ENCODE measurements around the gene PLA2G2D. TPM values are rescaled to one million over a fixed set of nuclear protein-coding genes. Genes with fewer than 3 reads are reported as not detected.

The PLA2G2D gene
- total RNA-seq, 1 donor from 2014 or later: not detected

GRCh38 chr1:20150326-20150705 lies 31.0 kb upstream of the PLA2G2D start:
- no peak for TF ChIP-seq CTCF (IDR thresholded peaks at IDR 0.05)
- TF ChIP-seq EZH2 (IDR thresholded peaks at IDR 0.05): no peak
- no peak for TF ChIP-seq EZH2phosphoT487 (IDR thresholded peaks at IDR 0.05)
- Histone ChIP-seq H4K20me1 (ENCODE audit: low read depth) (no peaks in the 10 kb centered on the region), H3K27me3 (no peaks in the 10 kb centered on the region), H3F3A (ENCODE audit: low read depth) (no peaks in the 10 kb centered on the region), H3K36me3 (no peaks in the 10 kb centered on the region), H3K9me3 (ENCODE audit: low read depth) (no peaks in the 10 kb centered on the region), H2AFZ (replicated peaks) (no peak overlapping the region), H3K27ac (no peak overlapping the region), H3K4me2 (no peak overlapping the region), H3K9ac (no peak overlapping the region), H3K79me2 (ENCODE audit: low read depth) (no peaks in the 10 kb centered on the region), H3K4me1 (peaks cover 7% of the 10 kb centered on the region), H3K4me3 (no peak overlapping the region)
- Mint-ChIP-seq H3K27me3 (ENCODE audit: insufficient read depth, low read depth) (peaks cover 5% of the 10 kb centered on the region), H3K9me3 (no peaks in the 10 kb centered on the region), H3K4me3 (no peak overlapping the region), H3K27ac (no peak overlapping the region), H3K36me3 (no peaks in the 10 kb centered on the region), H3K4me1 (peaks cover 9% of the 10 kb centered on the region)
- no peak for DNase-seq (ENCODE audit: low spot score)

- no peak for DNase-seq (ENCODE audit: low spot score)
- Histone ChIP-seq H3K4me1 (peaks cover 7% of the 10 kb centered on the region), H3K36me3 (no peaks in the 10 kb centered on the region), H3K79me2 (ENCODE audit: low read depth) (no peaks in the 10 kb centered on the region), H3K4me3 (no peak overlapping the region), H3F3A (ENCODE audit: low read depth) (no peaks in the 10 kb centered on the region), H3K9ac (no peak overlapping the region), H3K9me3 (ENCODE audit: low read depth) (no peaks in the 10 kb centered on the region), H4K20me1 (ENCODE audit: low read depth) (no peaks in the 10 kb centered on the region), H3K27ac (no peak overlapping the region), H3K4me2 (no peak overlapping the region), H3K27me3 (no peaks in the 10 kb centered on the region), H2AFZ (replicated peaks) (no peak overlapping the region)
- H3K36me3 Mint-ChIP-seq: no peaks in the 10 kb centered on the region
- TF ChIP-seq EZH2phosphoT487 (IDR thresholded peaks at IDR 0.05) (no peak), EZH2 (IDR thresholded peaks at IDR 0.05) (no peak), CTCF (IDR thresholded peaks at IDR 0.05) (no peak)
- no peak overlapping the region for H3K27ac Mint-ChIP-seq
- H3K9me3 Mint-ChIP-seq: no peaks in the 10 kb centered on the region
- no peak overlapping the region for H3K4me3 Mint-ChIP-seq
- H3K4me1 Mint-ChIP-seq: peaks cover 9% of the 10 kb centered on the region
- H3K27me3 Mint-ChIP-seq (ENCODE audit: insufficient read depth, low read depth): peaks cover 5% of the 10 kb centered on the region
These were observed 30.4 kb upstream of the PLA2G2D start for GRCh38 chr1:20149601-20150325.

GRCh38 chr1:20148571-20149500 lies 29.5 kb upstream of the PLA2G2D start:
- no peak for DNase-seq (ENCODE audit: low spot score)
- Mint-ChIP-seq H3K9me3 (no peaks in the 10 kb centered on the region), H3K27me3 (ENCODE audit: insufficient read depth, low read depth) (peaks cover 5% of the 10 kb centered on the region), H3K4me3 (no peak overlapping the region), H3K36me3 (no peaks in the 10 kb centered on the region), H3K4me1 (peaks cover 9% of the 10 kb centered on the region), H3K27ac (no peak overlapping the region)
- H3F3A ChIP-seq (ENCODE audit: low read depth): no peaks in the 10 kb centered on the region
- no peak overlapping the region for H3K4me2 ChIP-seq
- H3K9ac ChIP-seq: no peak overlapping the region
- TF ChIP-seq CTCF (IDR thresholded peaks at IDR 0.05) (no peak), EZH2phosphoT487 (IDR thresholded peaks at IDR 0.05) (no peak), EZH2 (IDR thresholded peaks at IDR 0.05) (no peak)
- H3K27ac ChIP-seq: no peak overlapping the region
- H4K20me1 ChIP-seq (ENCODE audit: low read depth): no peaks in the 10 kb centered on the region
- H2AFZ ChIP-seq (replicated peaks): no peak overlapping the region
- H3K79me2 ChIP-seq (ENCODE audit: low read depth): no peaks in the 10 kb centered on the region
- H3K4me3 ChIP-seq: no peak overlapping the region
- H3K9me3 ChIP-seq (ENCODE audit: low read depth): no peaks in the 10 kb centered on the region
- H3K4me1 ChIP-seq: peaks cover 7% of the 10 kb centered on the region
- no peaks in the 10 kb centered on the region for H3K27me3 ChIP-seq
- no peaks in the 10 kb centered on the region for H3K36me3 ChIP-seq
